ENCODE data around the gene MPI.
"Not testable (repeated sequence)": the region's sequence is repeated elsewhere in the genome, so short reads cannot be mapped to it uniquely, and the experiment has no call there.

MPI gene

DNA sequence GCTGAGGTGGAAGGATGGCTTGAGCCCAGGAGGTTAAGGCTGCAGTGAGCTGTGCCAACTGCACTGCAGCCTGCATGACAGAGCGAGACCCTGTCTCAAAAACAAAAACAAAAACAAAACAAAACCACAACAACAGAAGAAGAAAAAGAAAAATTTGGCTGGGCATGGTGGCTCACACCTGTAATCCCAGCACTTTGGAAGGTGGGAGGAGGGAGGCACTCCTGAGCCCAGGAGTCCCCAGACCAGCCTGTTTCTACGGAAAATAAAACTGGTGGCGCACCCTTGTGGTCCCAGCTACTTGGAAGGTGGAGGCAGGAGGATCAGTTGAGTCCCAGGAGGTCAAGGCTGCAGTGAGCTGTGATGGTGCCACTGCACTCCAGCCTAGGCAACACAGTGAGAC, 45.4 kb downstream of the MPI start:
- H3K9ac ChIP-seq (ENCODE audit: low read length); H3K4me3 ChIP-seq (ENCODE audit: low read depth, low read length); H3K9me3 ChIP-seq (ENCODE audit: control insufficient read depth, insufficient read depth, low read depth, low read length); H3K27ac ChIP-seq (ENCODE audit: low read depth, low read length); H3K27me3 ChIP-seq (ENCODE audit: control insufficient read depth, insufficient read depth, low read length); H3K4me1 ChIP-seq (ENCODE audit: control insufficient read depth, insufficient read depth, low read length): not testable (repeated sequence)
- peaks cover 13% of the 10 kb centered on the region for H3K36me3 ChIP-seq (ENCODE audit: control insufficient read depth, insufficient read depth, low read length)

DNA sequence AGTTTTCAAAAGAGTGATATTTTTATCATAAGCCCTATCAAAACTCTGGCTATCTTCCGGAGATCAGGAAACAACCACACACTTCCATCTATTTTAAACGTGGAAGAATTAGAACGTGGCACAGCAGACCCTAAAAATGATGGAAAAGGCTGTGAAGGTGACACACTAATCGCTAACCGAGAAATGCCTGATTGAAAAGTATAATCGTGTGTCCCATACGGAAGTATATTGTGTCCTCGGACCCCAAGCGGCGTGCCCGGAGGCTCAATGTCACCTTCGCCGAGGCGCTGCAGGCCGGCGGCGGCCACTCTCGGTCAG, 47.4 kb downstream of the MPI start:
- no peaks in the 10 kb centered on the region for H3K27me3 ChIP-seq (ENCODE audit: control insufficient read depth, insufficient read depth, low read length)
- H3K36me3 ChIP-seq (ENCODE audit: control insufficient read depth, insufficient read depth, low read length) = peaks cover 8% of the 10 kb centered on the region; the same call in 1 of the 2 replicates
- H3K9me3 ChIP-seq (ENCODE audit: control insufficient read depth, insufficient read depth, low read depth, low read length) = no peaks in the 10 kb centered on the region
- H3K4me3 ChIP-seq (ENCODE audit: low read depth, low read length) = peak overlapping the region; percentile 84
- H3K4me1 ChIP-seq (ENCODE audit: control insufficient read depth, insufficient read depth, low read length) = no peaks in the 10 kb centered on the region
- peak overlapping the region; percentile 94 for H3K9ac ChIP-seq (ENCODE audit: low read length)
- peak overlapping the region; percentile 95 for H3K27ac ChIP-seq (ENCODE audit: low read depth, low read length)

DNA sequence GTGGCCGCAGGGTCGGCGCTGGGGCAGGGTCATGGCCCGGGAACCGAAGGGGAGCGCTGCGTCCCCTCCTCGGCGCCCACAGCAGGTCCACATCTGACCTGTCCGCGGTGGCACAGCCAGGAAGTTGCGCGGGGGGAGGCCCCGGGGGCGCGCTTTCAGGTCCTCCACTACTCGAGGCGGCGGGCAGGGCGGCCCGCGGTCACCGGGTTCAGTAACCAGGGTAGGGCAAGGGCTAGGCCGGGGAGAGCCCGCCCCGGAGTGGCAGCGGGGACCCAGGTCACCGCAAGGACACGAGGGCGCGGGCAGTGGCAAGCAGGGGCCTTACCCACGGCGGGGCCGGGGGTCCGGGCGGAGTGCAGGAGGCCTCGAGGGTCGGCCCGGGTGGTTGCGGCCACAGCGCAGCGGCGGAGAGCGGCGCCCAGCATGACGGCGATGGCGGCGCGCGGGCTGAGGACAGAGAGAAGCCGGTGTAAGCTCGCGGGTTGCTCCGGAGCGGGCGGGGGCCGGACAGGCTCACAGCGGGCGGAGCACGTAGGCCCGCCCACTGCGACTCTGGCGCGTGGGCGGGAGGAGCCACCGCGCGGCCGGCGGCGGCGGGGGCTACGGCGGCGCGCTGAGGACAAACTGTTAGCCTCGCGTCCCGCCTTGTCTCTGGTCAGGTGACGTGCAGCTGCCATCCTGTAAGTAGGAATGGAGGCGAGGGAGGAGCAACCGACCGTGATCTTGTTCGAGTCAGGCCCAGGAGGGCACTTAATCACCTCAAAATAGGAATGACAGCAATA, 47.9 kb downstream of the MPI start, which contains the start of gene COX5A:
Gene COX5A, minus strand, starts transcription at position 484 of the 782 bp plus-strand sequence. Its CDS starts 59 bp downstream, at position 425.
- Histone ChIP-seq H3K4me3 (ENCODE audit: low read depth, low read length) (peak within 1 kb of the TSS; percentile 84), H3K9ac (ENCODE audit: low read length) (peak within 1 kb of the TSS; percentile 94), H3K4me1 (ENCODE audit: control insufficient read depth, insufficient read depth, low read length) (no peaks in the 10 kb centered on the region), H3K27me3 (ENCODE audit: control insufficient read depth, insufficient read depth, low read length) (no peaks in the 10 kb centered on the region), H3K9me3 (ENCODE audit: control insufficient read depth, insufficient read depth, low read depth, low read length) (no peaks in the 10 kb centered on the region), H3K27ac (ENCODE audit: low read depth, low read length) (peak within 1 kb of the TSS; percentile 95), H3K36me3 (ENCODE audit: control insufficient read depth, insufficient read depth, low read length) (peaks cover 8% of the 10 kb centered on the region; the same call in 1 of the 2 replicates)

DNA sequence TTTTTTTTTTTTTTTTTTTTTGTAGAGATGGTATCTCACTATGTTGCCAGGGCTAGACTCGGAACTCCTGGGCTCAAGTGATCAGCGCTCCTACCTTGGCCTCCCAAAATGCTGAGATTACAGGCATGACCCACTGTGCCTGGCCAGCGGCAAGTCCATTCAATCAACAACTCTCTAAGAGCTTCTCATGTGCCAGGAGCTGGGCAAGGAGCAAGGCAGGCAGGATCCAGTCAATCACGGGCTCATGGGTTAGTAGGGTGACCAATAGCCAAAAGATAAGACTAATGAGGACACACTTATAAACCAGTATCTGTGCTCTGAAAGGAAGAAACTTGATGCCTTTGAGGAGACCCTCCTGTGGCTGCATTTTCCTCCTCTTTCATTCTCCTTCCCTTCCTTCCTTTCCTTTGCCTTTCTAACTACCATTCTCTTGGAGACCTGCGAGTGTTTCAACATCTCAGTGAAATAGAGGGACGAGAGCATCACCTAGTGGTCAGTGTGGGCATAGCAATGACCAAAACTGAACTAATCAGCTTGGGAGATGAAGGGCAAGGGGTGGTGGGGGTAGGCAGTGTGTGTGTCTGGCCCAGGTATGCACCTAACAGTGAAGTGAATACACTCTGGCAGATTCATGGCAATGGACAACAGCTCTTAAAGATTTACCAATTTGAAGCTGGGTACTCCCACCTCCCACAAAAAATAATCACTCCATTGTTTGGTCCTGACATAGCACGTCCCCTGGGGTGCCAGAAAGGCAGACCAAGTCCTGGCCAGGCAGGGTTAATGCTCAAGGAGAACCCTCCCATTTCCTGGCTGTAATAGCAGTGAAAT, 60.5 kb downstream of the MPI start:
- Histone ChIP-seq H3K27me3 (ENCODE audit: control insufficient read depth, insufficient read depth, low read length) (peaks cover 6% of the 10 kb centered on the region), H3K36me3 (ENCODE audit: control insufficient read depth, insufficient read depth, low read length) (no peaks in the 10 kb centered on the region), H3K27ac (ENCODE audit: low read depth, low read length) (no peak overlapping the region), H3K4me3 (ENCODE audit: low read depth, low read length) (no peak overlapping the region), H3K9ac (ENCODE audit: low read length) (no peak overlapping the region), H3K9me3 (ENCODE audit: control insufficient read depth, insufficient read depth, low read depth, low read length) (no peaks in the 10 kb centered on the region), H3K4me1 (ENCODE audit: control insufficient read depth, insufficient read depth, low read length) (peaks cover 24% of the 10 kb centered on the region)

DNA sequence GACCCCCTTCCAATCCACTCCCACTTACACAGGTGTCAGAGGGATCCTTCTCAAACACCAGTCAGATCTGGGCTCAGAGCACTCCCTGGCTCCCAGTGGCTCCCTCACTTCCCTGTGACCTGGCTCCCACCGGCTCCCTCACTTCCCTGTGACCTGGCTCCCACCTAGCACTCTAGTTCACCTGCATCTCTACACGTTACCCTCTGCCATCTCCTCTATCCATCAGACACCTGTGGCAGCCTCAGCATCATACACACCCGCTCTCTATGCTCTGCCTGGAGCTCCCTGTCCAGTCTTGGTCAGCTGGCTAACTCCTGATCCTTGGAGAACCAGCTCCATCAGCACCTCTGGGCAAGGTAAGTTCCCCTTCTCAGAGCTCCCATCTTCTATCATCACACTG, 61.2 kb downstream of the MPI start:
- H3K27me3 ChIP-seq (ENCODE audit: control insufficient read depth, insufficient read depth, low read length) = peaks cover 14% of the 10 kb centered on the region
- H3K9me3 ChIP-seq (ENCODE audit: control insufficient read depth, insufficient read depth, low read depth, low read length) = no peaks in the 10 kb centered on the region
- H3K9ac ChIP-seq (ENCODE audit: low read length) = no peak overlapping the region
- H3K27ac ChIP-seq (ENCODE audit: low read depth, low read length) = no peak overlapping the region
- H3K4me3 ChIP-seq (ENCODE audit: low read depth, low read length) = no peak overlapping the region
- peaks cover 31% of the 10 kb centered on the region for H3K4me1 ChIP-seq (ENCODE audit: control insufficient read depth, insufficient read depth, low read length)
- H3K36me3 ChIP-seq (ENCODE audit: control insufficient read depth, insufficient read depth, low read length) = no peaks in the 10 kb centered on the region
